ENCODE results near the gene CD1D.
"Not testable (repeated sequence)": the region's sequence is repeated elsewhere in the genome, so short reads cannot be mapped to it uniquely, and the experiment has no call there.

CD1D gene

DNA sequence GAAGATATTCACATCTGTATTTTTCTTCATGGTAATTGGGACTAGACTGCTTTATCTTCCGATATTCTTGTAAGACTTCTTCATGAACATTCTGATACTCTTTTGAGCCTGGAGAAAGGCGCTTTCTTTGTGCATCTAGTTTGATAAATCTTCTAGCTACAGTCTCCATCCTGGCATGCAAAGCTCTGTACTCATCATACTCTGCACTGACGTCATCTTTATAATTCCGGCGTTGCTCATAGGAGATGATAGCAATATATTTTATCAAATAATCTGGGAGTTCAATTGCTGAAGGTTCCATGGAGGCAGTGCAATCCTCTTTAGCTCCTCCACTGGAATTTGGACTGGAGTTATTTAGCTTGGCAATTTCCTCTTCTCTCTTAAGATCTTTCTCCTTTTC lies 4.8 kb upstream of the CD1D start:
- in situ Hi-C loops (cut with HindIII; ENCODE audit: low sequenced_read_pairs) = not testable (repeated sequence)

DNA sequence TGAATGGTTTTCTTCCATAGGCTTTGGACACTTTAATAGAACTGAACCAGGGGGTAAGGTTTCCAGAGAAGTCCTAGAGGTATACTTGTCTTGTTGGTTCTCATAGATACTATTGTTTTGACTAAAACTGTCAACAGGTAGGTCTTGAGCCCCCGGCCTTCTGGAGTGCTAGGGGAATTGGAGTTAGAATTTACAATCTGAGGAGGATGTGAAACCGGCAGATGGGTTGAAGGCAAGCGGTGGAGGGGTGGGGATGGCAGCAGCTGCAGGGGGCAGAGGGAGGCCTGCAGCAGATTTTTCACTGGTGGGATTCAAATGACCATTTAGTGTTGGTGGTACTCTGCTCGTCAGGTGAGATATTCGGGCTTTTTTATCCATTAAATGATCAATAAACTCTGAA lies 4.3 kb upstream of the CD1D start:
- in situ Hi-C loops (cut with HindIII; ENCODE audit: low sequenced_read_pairs) = no loop called here

DNA sequence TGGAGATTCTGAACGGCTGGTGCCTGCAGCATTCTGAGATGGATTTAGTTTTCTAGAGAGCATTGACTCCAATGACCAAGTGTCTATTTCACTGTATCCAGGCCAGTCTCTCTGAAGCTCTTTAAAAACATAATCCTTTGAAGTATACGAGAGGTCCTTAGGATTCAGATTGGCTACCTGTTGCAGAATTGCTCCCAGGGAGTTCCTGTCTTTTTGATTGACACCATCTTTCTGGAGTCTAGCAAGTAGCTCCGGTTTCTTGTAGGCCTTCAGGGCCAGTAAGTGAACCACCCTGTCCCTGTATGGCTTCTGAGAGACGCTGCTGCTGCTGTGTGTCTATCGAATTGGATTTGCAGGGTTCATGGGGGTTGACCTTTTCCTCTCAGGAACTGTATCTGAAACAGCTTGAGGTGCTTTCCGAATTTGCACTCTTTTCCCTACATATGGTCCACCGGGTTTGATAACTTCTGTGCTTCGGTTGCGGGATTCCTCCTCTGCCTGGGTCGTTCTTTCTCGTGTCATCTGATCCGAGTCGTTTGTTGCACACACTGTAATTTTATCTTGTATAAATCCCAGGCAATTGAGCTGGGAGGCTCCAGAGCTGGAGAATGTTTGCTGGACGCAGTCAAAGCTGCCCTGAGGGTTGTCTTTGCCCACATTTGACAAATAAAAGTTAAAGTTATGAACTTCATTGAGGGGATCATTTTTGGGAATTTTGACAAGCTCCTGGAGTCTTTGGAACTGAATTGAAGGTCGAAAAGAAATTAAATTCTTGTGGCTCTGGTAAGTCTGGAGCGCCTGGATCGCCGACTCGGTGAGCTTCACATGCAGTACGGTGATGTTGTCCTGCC lies 3.6 kb upstream of the CD1D start:
- in situ Hi-C loops (cut with HindIII; ENCODE audit: low sequenced_read_pairs) = not testable (repeated sequence)

DNA sequence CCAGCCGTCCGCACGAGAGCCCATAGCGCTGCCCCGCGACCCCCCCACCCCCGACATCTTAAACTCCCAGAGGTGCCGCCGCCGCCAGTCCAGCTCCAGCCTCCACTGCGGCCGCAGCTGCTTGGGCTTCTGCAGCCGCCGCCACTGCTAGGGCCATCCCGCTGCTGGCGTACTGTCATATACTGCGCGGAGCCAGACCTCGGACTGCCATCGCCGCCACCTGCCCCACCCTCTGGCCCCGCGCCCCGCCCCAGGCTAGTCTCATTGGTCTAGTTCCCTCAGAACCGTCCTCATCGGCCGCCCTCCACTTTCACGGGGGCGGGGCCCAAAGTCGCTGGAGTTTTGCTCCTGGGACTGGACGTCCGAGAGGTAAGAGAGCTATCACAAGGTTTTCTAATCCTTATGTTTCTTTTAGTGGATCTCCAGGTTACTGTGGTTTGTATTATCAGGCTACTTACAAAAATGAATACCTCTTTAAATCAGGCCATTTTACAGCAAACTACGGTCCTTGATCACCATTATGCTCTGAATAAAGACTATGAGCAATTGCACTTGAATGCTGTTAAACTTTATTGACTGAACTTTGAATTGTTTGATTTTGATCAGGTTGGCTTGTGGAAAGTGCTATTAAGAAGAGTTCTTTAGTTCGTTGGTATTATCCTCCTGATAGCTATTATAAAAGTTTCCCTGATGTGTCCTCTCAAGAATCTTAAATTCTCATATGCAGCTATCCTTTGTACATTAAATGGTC lies 2.8 kb upstream of the CD1D start:
- in situ Hi-C loops (cut with HindIII; ENCODE audit: low sequenced_read_pairs) = no loop called here

DNA sequence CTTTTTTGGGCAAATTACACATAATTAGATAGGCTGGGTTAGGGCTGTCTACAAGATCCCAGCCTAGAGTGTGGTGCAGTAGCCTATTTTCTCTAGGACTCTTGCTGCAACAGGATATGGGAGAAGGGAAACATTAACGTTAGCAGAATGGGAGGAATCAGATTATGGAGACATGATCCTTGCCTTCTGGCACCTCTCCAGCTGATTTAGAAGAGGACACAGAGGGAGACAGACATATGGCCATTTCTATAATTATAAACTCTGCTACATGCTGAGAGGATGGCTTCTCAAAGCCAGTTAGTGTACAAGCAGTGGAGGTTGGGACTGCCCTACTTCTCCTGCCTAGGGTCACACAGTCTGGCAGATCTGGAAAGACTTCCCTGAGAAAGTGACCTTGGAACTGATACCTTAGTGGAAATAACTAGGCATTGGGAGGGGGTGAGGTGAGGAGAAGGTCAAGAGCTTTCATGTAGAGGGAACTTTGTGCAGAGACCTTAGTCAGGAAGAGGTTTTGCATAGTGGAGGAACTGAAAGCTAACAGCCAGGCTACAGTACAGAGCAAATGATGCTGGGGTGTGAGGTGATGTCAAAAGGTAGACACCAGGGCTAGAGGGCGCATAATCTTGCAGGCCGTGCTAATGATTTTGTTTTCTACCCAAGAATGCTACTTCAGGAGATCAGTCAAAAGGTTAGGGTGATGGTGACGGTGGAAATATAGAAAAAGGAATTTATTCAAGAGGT lies 1.2 kb upstream of the CD1D start:
- in situ Hi-C loops (cut with HindIII; ENCODE audit: low sequenced_read_pairs) = no loop called here

DNA sequence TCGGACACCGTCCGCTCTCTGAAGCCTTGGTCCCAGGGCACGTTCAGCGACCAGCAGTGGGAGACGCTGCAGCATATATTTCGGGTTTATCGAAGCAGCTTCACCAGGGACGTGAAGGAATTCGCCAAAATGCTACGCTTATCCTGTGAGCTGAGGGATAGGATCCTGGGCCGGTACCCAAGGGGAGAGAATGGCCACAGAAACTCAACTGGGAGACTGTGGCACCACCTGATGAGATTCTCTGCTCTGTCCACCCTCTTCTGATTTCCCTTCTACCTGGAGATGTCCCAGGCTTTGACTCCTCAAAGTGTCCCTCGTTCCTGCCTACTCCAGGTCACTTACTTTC lies 855 bp downstream of the CD1D start:
- in situ Hi-C loops (cut with HindIII; ENCODE audit: low sequenced_read_pairs) = no loop called here

DNA sequence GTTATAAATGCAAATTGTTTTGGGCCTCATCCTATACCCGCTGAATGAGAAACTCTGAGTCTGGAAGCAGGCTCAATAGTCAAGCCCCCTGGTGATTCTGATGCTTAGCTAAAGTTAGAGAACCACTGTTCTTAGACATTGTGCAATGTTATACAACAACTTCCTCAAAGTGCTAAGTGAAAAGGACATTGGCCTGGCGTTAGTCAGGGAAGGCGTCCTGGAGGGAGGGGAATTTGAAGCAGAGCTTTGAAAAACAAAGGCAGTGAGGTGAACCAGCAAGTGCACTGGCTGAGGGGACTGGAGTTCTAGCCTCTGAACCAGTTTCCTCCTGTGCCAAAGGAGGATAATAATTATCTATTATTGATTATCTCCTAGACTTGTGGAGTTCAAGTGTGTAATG lies 5.1 kb downstream of the CD1D start:
- in situ Hi-C loops (cut with HindIII; ENCODE audit: low sequenced_read_pairs) = no loop called here

DNA sequence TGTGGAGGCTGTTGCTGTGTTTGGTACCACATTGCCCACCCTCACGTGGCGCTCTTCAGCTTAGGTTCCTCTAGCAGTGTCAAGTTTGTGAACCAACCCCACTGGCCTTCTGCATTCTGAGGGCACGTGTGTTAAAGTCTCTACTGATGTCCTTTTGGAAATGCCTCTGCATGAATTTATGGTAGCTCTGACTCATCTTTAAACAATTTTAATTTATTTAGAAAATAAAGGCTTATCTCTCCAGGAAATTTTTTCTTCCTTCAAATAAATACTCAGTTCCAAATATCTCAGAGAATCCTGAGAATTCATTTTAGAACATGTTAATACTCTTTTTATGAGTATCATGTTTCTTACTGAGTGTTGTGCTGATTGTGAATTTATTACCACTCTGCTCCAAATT lies 5.5 kb downstream of the CD1D start:
- in situ Hi-C loops (cut with HindIII; ENCODE audit: low sequenced_read_pairs) = no loop called here

DNA sequence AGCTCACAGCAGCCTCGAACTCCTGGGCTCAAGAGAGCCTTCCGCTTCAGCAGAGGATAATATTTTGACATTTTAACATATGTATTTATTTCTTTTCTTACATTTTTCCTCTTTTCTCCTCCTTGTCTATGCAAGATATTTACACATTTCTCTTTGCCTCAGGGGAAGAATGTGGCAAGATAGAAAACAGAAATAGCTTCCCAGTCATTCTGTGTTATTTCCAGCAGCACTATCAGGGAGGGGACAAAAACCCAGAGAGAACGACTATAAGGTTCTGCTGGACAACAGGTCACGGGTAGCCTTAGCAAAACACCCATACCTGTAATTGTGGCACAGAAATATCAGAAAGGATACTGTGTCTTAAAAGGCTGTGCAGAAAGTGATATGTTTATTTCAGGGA lies 7.9 kb downstream of the CD1D start:
- in situ Hi-C loops (cut with HindIII; ENCODE audit: low sequenced_read_pairs) = no loop called here

DNA sequence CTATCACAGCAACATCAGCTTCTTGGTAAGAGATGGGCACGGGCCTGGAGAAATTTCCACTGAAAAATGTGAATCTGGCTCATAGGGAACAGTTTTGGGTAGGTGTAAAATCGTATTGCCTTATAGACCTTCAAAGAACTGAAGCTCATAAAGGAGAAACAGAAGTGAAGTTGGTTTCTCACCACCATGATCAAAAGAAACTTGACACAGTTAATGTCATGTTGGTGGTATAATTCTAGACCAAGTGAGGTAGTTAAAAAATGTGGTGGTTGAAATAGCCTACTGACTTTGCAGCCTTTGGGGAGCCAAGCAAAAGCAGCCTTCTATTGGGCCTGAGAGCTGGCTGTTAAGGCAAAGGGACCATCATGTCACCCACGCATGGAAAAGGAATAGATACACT lies 8.9 kb downstream of the CD1D start:
- in situ Hi-C loops (cut with HindIII; ENCODE audit: low sequenced_read_pairs) = no loop called here

DNA sequence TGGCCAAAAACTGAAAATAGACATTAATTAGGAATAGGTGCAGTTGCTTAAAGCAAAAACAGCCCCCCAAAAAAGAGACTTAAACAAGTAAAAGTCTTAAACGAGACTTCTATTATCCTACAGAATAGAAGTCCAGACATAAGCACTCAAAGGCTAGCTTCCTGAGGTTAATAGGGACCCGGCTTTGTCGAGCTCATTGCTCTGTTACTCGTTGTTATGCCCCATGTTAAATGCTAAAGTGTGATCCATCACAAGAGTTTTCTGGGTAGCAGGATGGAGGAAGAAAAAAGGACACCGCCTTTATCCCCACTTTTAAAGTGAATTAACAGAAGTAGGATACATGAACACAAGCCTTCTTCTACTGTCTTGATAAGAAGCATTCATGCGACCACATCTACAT lies 10.6 kb downstream of the CD1D start:
- in situ Hi-C loops (cut with HindIII; ENCODE audit: low sequenced_read_pairs) = no loop called here

DNA sequence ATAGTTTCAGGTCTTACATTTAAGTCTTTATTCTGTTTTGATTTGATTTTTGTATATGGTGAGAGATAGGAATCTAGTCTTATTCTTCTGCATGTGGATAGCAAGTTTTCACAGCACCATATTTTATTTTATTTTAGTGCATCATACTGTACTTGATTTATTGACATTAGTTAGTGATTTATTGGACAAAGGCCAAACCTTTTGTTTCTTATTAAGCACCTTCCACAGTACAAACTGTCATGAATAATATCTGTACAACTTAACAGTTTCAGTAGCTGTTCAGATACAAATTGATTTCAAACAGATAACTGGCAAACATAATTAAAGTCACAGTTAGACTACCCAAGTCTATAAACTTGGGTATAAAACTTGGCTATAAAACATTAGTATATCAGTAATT lies 15.8 kb downstream of the CD1D start:
- in situ Hi-C loops (cut with HindIII; ENCODE audit: low sequenced_read_pairs) = no loop called here

DNA sequence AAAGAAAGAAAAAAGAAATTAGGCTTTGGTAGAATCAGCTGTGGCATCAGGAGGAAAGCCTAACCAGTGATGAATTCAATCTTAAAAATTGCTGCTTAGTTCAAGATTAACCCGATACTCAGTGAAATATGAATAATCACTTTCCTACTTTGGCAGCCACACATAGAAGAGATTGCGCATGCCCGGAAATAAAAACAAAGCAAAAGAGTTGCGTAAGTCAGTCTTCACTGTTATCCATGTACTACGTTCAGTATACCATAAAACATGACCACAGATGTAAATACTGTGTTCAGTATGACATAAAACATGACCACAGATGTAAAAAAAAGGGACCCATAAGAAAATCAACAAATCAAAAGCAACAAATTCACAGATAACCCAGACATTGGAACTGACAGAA lies 19.2 kb downstream of the CD1D start:
- in situ Hi-C loops (cut with HindIII; ENCODE audit: low sequenced_read_pairs) = no loop called here

DNA sequence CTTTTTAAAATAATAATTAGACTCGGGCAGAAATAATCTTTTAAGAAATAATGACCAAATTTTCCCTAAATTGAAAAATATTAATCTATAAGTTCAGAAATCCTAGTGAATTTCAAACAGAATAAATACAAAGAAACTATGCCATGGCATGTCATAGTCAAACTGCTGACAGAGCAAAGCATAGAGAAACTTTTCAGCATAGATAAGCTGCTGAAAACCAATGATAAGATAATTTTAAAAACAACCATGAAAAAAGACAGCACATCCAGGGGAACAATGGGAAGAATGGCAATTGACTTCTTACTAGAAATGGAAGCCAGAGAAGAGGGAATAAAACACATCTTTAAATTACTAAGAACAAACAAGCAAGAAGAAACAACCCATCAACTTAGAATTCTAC lies 19.8 kb downstream of the CD1D start:
- in situ Hi-C loops (cut with HindIII; ENCODE audit: low sequenced_read_pairs) = no loop called here

DNA sequence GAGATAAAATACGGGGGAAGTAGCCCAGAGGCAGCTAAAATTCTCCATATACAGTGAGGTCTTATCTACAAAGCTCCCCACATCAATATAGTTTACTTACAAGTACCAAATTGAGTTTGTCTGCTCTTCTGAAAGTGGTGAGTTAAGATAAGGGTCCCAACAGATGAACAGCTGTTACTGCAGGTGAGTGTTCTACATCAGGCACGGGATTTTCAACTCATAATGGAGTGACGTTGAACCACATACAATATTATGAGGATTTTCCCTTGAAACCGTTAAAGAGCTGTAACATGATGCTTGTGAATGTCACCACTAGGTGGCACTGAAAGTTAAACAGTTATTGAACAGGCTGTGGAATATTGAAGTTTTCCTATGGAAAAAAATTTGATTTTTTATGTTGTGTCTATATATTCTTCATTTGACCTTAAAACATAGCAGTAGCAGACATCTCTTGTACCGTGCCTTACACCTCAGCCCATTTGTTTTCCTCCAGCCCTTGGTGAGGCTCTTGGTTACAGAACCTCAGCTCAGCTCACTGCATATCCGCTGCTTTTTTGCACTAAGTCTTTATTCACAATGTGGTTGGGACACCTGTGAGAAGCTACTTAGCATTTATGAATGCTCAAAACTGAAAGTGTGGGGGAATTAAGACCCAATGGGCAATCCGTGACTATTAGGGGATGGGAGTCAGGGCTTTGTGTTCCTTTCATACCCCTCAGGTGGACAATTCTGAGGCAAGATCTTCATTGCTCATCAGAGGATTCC lies 23.2 kb downstream of the CD1D start:
- in situ Hi-C loops (cut with HindIII; ENCODE audit: low sequenced_read_pairs) = no loop called here

DNA sequence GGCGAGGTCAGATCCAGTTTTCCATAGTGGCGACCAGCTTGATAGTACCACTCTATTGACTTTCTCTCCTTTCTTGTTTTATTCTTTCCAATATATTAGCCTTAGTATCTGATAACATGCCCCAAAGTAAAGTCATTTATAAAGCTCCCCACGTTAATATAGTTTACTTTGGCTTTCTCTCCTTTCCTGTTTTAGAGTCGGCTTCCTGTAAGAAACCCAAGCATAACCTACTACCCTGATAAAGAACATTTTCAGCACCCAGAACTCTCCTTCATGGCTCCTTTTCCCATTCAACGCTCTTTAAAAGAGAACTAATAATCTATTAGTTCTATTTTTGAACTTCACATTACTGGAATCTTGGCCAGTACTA lies 23.7 kb downstream of the CD1D start:
- in situ Hi-C loops (cut with HindIII; ENCODE audit: low sequenced_read_pairs) = no loop called here

DNA sequence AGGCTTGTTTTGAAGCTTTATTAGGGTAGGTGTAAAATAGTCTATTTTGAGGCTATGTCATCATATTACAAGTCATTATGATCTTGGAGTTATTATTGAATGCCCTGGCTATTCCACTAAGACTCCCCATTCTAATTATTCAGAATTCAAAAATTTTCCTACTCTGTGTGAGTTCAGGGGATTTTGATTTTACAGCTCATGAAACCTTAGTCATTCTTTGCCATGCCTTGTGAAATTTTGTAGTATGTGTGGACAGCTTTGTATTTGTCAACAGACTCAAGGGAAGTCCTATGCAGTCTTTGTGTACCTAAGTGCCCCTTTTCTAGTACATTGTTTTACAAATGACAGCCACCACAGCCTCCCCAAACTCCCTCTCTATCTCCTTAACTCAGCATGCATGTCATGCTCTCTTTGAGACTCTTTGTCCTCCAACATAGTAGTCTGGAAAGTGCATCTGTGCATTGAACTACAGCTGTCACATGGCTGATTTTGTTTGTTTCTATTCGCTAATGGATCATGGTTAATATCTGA lies 28.0 kb downstream of the CD1D start:
- in situ Hi-C loops (cut with HindIII; ENCODE audit: low sequenced_read_pairs) = no loop called here

DNA sequence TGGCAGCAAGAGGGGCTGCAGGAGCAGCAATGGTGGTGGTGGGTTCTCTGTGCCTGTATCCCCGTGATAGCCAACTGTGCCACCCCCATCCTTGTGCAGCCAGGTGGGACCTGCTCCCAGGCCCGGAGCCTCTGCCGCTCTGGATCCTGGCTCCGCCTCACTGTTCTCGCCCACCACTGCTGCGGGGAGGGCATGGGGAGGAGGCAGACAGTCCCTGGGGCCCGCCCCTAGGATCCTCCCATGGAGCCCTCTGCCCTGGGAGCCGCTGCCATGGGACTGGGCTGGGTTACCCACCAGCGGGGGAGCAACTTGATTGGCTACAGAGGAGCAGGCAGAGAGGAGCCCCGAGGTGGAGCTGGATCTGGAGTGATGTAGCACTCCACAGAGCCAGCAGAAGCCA lies 31.6 kb downstream of the CD1D start:
- in situ Hi-C loops (cut with HindIII; ENCODE audit: low sequenced_read_pairs) = no loop called here

DNA sequence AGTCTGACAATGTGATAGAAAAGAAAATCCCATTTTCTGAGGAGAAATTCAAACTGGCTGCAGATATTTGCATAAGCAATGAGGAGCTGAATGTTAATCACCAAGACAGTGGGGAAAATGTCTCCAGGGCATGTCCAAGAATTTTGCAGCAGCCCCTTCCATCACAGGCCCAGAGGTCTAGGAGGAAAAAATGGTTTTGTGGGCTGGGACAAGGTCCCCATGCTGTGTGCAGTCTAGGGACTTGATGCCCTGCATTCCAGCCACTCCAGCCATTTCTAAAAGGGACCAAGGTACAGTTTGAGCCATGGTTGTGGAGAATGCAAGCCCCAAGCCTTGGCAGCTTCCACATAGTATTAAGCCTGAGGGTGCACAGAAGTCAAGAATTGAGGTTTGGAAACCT lies 42.8 kb downstream of the CD1D start:
- in situ Hi-C loops (cut with HindIII; ENCODE audit: low sequenced_read_pairs) = not testable (repeated sequence)

DNA sequence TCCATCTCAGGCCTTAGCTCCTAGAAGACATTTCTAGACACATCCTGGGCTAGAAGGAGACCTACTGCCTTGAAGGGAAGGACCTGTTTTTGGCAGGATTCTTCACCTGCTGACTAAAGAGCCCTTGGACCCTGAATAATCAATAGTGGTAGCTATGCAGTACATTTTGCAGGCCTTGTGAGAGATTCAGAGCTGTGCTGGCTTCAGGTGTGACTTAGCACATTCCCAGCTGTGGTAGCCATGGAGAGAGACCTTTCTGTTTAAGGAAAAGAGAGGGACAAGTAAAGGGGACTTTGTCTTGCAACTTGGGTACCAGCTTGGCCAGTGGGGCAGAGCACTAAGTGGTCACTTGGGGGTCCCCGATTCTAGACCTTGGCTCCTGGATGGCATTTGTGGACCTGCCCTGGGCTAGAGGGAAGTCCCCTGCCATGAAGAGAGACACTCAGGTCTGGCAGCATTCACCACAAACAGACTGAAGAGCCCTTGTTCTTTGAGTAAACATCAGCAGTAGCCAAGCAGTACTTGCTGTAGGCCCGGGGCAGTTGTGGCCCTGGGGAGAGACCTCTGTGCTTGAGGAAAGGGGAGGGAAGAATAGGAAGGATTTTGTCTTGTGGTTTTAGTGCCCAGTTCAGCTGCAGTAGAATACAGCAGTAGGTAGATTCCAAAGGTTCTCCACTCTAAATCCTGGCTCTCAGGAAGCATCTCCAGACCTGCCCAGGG lies 47.4 kb downstream of the CD1D start:
- in situ Hi-C loops (cut with HindIII; ENCODE audit: low sequenced_read_pairs) = no loop called here
